Measurements from ENCODE around the gene CASR. TPM values are rescaled to one million over a fixed set of nuclear protein-coding genes. Genes with fewer than 3 reads are reported as not detected.

CASR gene
- total RNA-seq, 1 experiment from 2014 or later, result not detected

DNA sequence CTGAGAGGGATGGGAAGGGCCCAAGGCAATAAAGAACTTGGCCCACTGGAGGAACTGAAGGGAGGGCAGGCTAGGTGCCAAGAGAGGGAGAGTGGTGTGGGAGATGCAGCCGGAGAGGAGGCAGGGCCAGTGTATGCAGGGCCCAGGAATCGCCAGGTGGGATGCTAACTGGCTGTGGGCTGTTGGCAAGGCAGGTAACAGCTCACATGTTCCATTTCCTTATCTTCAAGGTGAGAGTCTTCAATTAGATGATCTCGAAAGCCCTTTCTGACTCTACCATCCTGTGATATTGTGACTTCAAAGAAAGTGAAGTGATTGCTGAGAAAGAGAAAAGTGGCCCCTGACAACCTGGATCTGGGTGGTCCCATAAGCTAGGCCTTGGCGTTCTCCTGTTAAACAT, 49.0 kb downstream of the CASR start:
- H3K36me3 ChIP-seq, result no peaks in the 10 kb centered on the region
- H3K27me3 ChIP-seq, result no peaks in the 10 kb centered on the region
- H3K9me3 ChIP-seq (replicated peaks), result no peaks in the 10 kb centered on the region
- no peaks in the 10 kb centered on the region for H3K4me1 ChIP-seq
- no peak overlapping the region for H3K27ac ChIP-seq
- no peak overlapping the region for H3K4me3 ChIP-seq
- no peak for DNase-seq

DNA sequence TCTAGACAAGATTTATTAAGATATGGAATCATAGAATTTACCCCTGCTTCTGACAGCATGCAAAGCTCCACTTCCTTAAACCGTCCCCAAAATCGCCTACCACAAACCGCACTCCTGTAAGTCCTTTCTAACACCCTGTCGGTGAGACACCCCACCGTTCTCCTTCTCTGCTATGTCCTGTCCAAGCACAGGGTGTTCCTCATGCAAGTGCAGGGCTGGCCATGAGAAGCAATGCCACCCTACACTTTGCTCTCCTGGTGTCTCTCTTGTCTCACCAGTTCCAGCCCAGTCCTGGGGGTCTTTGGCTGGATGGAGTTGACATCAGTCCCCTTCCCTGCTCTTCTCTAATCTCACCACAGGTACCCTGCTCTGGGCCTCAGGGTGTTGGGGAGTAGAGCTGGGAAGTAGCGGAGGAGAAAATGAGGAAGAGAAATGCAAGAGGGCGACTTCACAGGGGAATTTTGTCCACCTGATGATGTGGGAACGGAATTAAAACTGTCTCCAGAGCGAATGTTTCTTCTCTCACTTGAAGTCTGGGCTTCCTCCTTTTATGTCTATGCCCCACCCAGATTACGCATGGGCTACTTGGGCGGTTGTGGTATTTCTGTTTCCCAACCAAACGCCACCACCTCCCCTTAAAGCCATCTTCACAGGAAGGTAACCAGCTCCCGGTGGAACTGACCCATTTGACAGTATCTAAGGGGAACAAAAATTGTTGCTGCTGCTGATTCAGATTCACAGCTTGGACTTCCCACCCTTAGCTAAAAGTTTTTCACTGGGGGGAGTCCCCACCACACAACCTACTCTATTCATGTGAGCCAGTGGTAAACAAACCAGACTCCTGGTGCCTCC, 49.9 kb downstream of the CASR start:
- H3K4me3 ChIP-seq, result no peak overlapping the region
- H3K27me3 ChIP-seq, result no peaks in the 10 kb centered on the region; the same call in 1 of the 2 replicates
- no peak overlapping the region for H3K27ac ChIP-seq
- H3K36me3 ChIP-seq, result no peaks in the 10 kb centered on the region
- no peak for DNase-seq
- no peaks in the 10 kb centered on the region for H3K9me3 ChIP-seq (replicated peaks)
- no peaks in the 10 kb centered on the region for H3K4me1 ChIP-seq

DNA sequence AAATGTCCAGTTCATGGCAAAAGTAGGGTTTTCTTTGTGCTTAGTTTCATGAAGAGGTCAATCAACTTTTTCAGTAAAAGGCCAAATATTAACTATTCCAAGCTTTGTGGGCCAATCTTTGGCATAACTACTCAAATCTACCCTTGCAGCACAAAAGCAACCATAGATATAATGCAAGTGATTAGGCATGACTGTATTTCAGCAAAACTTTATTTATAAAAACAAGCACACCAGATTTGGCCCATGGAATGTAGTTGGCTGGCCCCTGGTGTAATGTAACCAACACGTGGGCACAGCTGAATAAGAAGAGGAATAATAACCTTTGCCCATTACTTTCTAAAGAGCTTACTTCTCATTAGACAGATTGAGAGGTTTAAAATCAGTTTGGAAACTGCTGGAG, 50.6 kb downstream of the CASR start:
- H3K27ac ChIP-seq, result no peak overlapping the region
- no peak for DNase-seq
- no peaks in the 10 kb centered on the region for H3K36me3 ChIP-seq
- no peaks in the 10 kb centered on the region for H3K4me1 ChIP-seq
- no peaks in the 10 kb centered on the region for H3K9me3 ChIP-seq (replicated peaks)
- no peak overlapping the region for H3K4me3 ChIP-seq
- no peaks in the 10 kb centered on the region; the same call in 1 of the 2 replicates for H3K27me3 ChIP-seq

DNA sequence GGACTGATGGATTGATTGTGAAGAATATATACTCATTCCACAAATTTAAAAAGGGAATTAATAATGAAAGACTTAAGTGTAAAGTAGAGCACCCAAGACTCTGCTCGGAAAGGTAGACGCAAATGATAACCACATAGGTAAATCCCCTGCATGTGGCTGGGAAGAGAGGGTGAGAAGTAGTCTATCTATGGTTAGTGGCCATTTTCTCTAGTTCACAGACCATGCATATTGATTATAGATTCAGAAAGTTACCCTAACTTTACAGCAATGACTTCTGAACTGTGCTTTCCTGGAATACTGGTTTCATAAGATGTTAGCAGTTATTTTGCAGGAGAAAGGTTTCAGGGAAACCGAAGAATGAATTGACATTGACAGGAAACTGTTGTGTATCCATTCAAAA, 51.7 kb downstream of the CASR start:
- no peak overlapping the region for H3K4me3 ChIP-seq
- H3K4me1 ChIP-seq, result no peaks in the 10 kb centered on the region
- no peak for DNase-seq
- H3K27me3 ChIP-seq, result no peaks in the 10 kb centered on the region; the same call in 1 of the 2 replicates
- H3K9me3 ChIP-seq (replicated peaks), result no peaks in the 10 kb centered on the region
- H3K36me3 ChIP-seq, result no peaks in the 10 kb centered on the region
- no peak overlapping the region for H3K27ac ChIP-seq

DNA sequence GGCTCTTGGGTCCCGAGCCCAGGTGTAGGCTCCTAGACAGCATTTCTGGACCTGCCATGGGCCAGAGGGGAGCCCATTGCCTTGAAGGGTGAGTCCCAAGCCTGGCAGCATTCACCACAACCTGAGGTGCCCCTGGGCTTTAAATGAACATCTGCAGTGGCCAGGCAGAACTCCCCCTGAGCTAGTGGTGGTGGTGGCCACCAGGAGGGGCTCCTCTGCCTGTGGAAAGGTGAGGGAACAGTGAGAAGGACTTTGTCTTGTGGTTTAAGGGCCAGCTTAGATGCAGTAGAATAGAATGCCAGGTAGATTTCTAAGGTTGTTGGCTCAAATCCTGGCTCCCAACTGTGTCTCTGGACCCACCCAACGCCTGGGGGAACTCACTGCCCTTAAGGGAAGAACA, 55.6 kb downstream of the CASR start:
- Histone ChIP-seq H3K36me3 (no peaks in the 10 kb centered on the region), H3K27me3 (peaks cover 3% of the 10 kb centered on the region; the same call in 1 of the 2 replicates), H3K4me3 (no peak overlapping the region), H3K9me3 (replicated peaks) (no peaks in the 10 kb centered on the region), H3K4me1 (no peaks in the 10 kb centered on the region), H3K27ac (no peak overlapping the region)
- no peak for DNase-seq

DNA sequence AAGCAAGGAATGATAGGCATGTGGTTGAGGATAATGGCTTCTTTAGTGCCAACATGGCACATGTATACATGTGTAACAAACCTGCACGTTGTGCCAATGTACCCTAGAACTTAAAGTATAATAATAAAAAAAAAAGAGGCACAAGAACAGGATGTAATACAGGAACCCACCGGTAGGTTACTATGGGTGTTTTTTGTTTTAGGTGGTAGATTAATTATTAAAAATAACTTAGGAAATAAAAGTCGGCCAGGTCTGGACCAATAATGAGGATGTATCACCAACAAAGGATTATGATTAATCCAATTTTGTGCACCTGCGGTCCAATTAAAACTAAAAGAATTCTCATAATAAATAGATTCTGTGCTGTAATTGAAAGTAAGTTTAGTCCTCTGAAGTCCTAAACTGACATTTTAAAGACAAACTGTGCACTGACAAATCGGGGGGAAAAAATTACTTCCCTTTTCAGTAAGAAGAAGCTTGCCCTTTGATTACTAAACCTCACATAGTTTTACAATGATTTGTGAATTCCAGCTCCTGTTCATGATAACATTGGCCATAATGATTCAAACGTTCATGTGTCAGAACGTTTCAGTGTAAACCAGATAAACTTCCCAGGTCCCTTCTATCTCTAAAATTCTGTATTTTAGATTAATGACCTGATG, 62.2 kb downstream of the CASR start:
- no peak for DNase-seq
- Histone ChIP-seq H3K27me3 (peaks cover 3% of the 10 kb centered on the region; the same call in 1 of the 2 replicates), H3K4me1 (peaks cover 6% of the 10 kb centered on the region; the same call in 1 of the 2 replicates), H3K36me3 (no peaks in the 10 kb centered on the region), H3K27ac (no peak overlapping the region), H3K9me3 (replicated peaks) (no peaks in the 10 kb centered on the region), H3K4me3 (no peak overlapping the region)

DNA sequence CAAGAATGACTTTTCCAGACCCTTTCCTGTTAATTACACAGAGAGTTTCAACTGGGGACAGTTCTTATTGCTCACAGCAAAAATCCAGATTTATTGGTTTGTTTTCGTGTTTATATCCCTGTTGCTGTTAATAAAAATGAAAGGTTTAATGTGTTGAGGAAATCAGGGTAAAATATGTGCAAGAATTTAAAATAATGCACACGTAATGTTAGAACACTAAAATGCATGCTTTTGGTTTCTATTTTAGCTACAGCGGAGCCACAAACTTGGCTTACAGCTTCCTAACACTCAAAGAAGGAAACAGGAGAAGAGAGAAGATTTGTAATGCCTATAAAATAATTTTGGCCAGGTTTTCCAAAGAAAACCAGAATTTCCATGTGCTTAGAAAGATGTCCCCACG, 62.7 kb downstream of the CASR start:
- DNase-seq, result no peak
- H3K4me3 ChIP-seq, result no peak overlapping the region

DNA sequence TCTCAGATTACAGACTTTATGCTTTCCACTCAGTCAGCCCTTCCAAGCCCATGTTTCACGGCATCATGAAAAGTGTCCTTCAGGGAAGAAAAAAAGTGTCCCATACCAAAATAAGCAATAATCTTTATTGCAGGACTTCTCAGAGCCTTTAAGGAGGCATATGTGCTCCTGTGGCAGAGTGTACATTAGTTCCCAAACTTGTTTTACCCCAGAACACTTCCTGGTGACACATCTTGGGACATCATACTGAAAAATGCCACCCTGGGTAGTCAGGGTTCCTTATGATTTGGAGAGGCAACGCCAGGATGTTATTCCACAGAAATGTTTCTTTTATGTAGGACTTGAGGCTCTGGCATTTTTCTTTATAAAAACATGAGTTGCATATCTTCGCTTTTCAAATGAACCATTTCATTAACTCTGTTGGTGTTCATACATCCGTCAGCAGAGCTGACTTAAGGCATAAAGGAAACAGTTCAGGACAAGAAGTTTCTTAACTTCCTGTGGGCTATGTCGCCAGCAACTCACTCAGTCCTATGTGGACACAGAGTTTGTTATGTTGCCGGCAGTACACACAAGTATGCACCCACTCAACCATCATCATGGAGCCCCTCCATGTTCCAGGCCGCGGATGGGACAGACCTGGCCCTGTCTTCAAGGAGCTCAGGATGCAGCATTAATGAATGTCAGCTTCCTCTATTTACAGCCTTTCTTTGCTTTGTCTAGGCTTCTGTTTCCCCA, 63.8 kb downstream of the CASR start:
- Histone ChIP-seq H3K9me3 (replicated peaks) (no peaks in the 10 kb centered on the region), H3K4me1 (peaks cover 6% of the 10 kb centered on the region; the same call in 1 of the 2 replicates), H3K27me3 (peaks cover 3% of the 10 kb centered on the region; the same call in 1 of the 2 replicates), H3K27ac (no peak overlapping the region), H3K36me3 (no peaks in the 10 kb centered on the region), H3K4me3 (no peak overlapping the region)
- DNase-seq, result no peak

More for the DNA sequence above, 62.7 kb downstream of the CASR start:
- peaks cover 6% of the 10 kb centered on the region; the same call in 1 of the 2 replicates for H3K4me1 ChIP-seq
- H3K36me3 ChIP-seq, result no peaks in the 10 kb centered on the region
- H3K27ac ChIP-seq, result no peak overlapping the region
- H3K27me3 ChIP-seq, result peaks cover 3% of the 10 kb centered on the region; the same call in 1 of the 2 replicates
- no peaks in the 10 kb centered on the region for H3K9me3 ChIP-seq (replicated peaks)

DNA sequence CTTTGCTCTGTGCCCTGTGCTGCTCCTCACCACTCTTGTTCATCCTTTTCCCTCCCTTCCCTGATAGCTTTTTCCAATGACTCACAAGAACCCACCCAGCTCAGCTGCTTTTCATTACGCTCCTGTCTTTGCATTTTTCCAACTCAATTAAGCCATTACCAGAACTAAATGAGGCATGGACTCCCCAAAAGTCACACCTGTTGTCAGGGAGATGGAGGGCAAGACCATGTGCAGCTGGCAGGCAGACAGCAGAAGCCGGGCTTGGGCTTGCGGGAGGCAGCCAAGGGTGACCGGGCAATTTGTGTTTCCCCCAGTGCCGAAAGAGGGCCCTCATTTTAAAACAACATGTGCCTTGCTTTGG, 64.3 kb downstream of the CASR start:
- no peaks in the 10 kb centered on the region for H3K9me3 ChIP-seq (replicated peaks)
- H3K4me1 ChIP-seq, result peaks cover 6% of the 10 kb centered on the region; the same call in 1 of the 2 replicates
- peaks cover 3% of the 10 kb centered on the region; the same call in 1 of the 2 replicates for H3K27me3 ChIP-seq
- H3K27ac ChIP-seq, result no peak overlapping the region
- H3K36me3 ChIP-seq, result no peaks in the 10 kb centered on the region
- H3K4me3 ChIP-seq, result no peak overlapping the region
- peak; percentile 36 to 55 for DNase-seq

DNA sequence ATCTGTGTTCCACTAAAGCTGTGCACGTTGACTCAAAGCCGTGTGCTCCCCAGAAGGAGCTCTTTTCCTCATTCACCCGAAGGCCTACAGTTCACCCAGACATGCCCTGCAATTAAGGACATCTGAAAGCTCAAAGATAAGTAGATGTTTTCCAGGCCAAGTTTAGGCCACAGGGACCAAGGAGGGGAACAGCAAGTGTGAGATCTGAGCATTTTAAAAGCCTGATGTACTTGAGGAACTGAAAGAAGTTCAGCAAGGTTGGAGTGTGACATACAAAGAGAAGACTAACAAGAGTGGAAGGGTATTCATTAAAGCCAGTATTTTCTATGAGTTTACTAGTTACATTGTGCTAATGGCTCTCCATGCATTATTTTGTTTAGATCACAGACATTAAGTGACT, 68.0 kb downstream of the CASR start:
- H3K4me3 ChIP-seq, result no peak overlapping the region
- peaks cover 6% of the 10 kb centered on the region; the same call in 1 of the 2 replicates for H3K4me1 ChIP-seq
- no peak for DNase-seq
- no peaks in the 10 kb centered on the region for H3K36me3 ChIP-seq
- H3K27ac ChIP-seq, result no peak overlapping the region
- H3K9me3 ChIP-seq (replicated peaks), result no peaks in the 10 kb centered on the region
- H3K27me3 ChIP-seq, result no peaks in the 10 kb centered on the region; the same call in 1 of the 2 replicates

DNA sequence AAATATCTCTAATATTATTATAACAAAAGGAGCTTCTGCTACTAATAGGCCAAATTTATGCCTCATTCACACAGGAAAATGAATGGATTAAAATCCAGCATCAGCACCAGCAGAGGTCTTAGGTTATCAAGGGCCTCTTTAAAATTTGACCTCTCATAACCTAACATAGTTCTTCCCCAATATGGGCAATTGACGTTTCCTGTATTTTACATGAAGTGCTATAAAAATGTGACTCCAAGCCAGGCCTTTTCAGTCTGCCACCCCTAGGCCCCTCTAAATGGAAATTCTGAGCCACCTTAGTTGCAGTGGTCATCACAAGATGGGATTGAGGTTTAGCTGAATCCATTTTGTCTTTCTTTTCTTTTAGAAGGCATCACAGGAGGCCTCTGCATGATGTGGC, 70.1 kb downstream of the CASR start:
- DNase-seq, result no peak
- H3K27me3 ChIP-seq, result peaks cover 2% of the 10 kb centered on the region; the same call in 1 of the 2 replicates
- no peaks in the 10 kb centered on the region for H3K4me1 ChIP-seq
- no peak overlapping the region for H3K27ac ChIP-seq
- H3K9me3 ChIP-seq (replicated peaks), result no peaks in the 10 kb centered on the region
- no peak overlapping the region for H3K4me3 ChIP-seq
- no peaks in the 10 kb centered on the region for H3K36me3 ChIP-seq

DNA sequence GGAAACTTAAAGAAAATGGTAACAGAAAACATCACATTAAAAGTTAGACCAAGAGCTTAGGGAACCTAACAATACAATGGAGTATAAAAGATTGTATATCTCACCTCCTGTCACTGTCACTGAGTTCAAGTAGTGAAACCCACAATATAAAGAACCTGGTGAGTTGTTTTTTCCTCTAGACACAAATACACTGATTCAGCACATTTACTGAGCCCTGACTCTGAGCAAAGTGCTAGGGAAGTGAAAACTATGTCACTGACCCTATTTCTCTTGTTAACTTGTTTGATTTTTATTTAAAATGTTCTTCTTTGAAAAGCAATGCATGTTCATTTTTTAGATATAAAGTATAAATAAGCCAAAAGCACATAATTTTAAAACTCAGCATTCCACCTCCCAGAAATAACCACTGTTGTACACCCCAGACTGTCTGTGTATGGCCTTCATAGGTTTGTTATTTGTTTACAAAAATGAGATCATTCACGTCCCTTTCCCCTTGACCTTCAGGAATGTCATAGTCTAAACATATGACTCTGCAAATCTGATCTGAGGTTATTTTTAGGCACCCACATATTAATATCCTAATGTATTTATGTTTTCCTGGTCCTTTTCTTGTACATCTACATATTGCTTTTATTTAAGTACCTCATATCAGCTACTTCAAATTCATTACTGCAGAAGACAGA, 72.4 kb downstream of the CASR start:
- no peaks in the 10 kb centered on the region for H3K4me1 ChIP-seq
- no peak overlapping the region for H3K4me3 ChIP-seq
- no peaks in the 10 kb centered on the region for H3K36me3 ChIP-seq
- H3K27me3 ChIP-seq, result peaks cover 6% of the 10 kb centered on the region; the same call in 1 of the 2 replicates
- no peaks in the 10 kb centered on the region for H3K9me3 ChIP-seq (replicated peaks)
- no peak overlapping the region for H3K27ac ChIP-seq
- DNase-seq, result no peak

DNA sequence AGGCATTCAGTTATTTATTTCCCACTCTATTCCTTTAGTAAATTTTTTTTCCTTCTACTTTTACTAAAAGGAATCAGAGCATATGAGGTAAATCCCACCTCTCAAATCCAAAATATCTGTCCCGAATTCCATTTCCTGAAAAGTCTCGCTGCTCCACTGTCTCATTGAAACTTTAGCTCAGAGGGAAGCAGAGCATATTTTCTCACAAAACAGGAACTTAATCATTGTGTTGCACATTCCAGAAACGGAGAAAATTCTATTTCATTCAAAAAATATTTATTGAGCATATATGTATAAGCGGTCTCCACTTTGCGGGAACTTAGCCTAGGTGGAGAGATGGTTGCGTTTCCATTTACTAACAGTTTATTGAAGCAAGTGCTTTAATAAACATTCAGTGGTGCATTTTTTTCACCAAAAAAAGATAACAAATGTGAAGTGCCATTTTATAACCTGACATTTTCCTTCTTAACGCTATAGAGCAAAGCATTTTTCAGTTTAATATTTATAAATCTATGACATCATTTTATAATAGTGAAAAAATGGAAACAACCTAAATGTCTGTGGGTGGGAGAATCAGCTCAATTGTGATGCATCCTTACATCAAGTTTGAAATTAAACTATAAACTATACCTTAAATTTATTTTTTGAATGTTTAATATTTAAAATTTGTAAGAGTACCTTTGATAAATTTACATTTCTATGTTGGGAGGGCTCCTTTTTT, 74.3 kb downstream of the CASR start:
- peaks cover 6% of the 10 kb centered on the region for H3K27me3 ChIP-seq
- H3K27ac ChIP-seq, result no peak overlapping the region
- no peak overlapping the region for H3K4me3 ChIP-seq
- H3K4me1 ChIP-seq, result no peaks in the 10 kb centered on the region
- no peaks in the 10 kb centered on the region for H3K36me3 ChIP-seq
- DNase-seq, result no peak
- no peaks in the 10 kb centered on the region for H3K9me3 ChIP-seq (replicated peaks)
